Measurements from ENCODE around the gene MID1. TPM values are rescaled to one million over a fixed set of nuclear protein-coding genes. Genes with fewer than 3 reads are reported as not detected.

Gene MID1
- total RNA-seq, 4 donors from 2014 or later = 17.0 to 23.4 (median 19.0) TPM

DNA sequence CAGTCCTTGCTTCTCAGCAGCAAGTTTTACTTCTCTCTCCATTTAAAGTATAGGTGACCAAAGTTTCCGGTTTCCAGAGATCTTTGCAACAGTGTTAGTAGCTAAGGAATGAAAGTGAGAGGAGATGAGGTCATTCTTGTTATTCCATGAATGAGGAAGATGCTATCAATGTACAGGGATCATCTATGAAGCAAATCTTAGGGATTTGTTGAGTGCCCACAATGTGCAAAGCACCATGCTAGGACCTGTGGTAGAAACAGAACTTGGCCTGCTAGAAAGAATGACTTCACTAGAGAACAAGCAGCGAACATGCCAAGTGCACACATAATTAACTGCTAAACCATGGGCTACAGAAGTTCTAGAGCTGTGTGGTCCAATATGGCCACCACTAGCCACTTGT lies 112.5 kb downstream of the MID1 start:
- H3K9me3 ChIP-seq = no peaks in the 10 kb centered on the region
- no peak overlapping the region for H3K27ac ChIP-seq
- no peaks in the 10 kb centered on the region for H3K36me3 ChIP-seq
- no peak overlapping the region for H3K4me3 ChIP-seq
- no peaks in the 10 kb centered on the region for H3K27me3 ChIP-seq
- TF ChIP-seq POLR2AphosphoS5 (IDR thresholded peaks at IDR 0.05) = no peak
- TF ChIP-seq POLR2A (IDR thresholded peaks at IDR 0.05) = no peak
- no peak for TF ChIP-seq EP300 (IDR thresholded peaks at IDR 0.05)
- TF ChIP-seq, protein P1, sequence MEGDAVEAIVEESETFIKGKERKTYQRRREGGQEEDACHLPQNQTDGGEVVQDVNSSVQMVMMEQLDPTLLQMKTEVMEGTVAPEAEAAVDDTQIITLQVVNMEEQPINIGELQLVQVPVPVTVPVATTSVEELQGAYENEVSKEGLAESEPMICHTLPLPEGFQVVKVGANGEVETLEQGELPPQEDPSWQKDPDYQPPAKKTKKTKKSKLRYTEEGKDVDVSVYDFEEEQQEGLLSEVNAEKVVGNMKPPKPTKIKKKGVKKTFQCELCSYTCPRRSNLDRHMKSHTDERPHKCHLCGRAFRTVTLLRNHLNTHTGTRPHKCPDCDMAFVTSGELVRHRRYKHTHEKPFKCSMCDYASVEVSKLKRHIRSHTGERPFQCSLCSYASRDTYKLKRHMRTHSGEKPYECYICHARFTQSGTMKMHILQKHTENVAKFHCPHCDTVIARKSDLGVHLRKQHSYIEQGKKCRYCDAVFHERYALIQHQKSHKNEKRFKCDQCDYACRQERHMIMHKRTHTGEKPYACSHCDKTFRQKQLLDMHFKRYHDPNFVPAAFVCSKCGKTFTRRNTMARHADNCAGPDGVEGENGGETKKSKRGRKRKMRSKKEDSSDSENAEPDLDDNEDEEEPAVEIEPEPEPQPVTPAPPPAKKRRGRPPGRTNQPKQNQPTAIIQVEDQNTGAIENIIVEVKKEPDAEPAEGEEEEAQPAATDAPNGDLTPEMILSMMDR (IDR thresholded peaks at IDR 0.05) = no peak
- peaks cover 0 to 20% (median 3%) of the 10 kb centered on the region in 3 donors for H3K4me1 ChIP-seq
- WGBS, 2 donors (ENCODE audit: low coverage in 1 of 2) = 57 to 75% methylated on average over 2 of the region's 2 CpGs
- ATAC-seq = no peak

DNA sequence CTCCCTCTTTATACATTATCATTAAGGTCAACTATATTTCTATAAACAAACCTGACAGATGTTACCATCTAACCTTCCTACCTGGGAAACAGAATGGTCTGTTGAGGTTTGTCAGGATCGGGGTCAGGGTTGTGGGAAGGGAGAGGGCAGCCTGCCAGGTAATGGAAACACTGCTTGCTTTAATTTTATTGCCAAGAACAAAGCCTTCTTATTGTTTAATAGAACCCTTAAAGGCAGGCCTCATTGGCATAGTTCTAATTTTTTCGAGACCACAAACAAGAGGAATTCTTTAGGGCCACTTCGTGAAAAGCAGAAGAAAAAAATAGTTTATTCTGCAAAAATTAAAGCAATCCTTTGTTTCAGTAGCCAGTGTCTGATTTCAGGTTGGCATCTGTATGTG lies 113.2 kb downstream of the MID1 start:
- H3K4me1 ChIP-seq = peaks cover 0 to 27% (median 3%) of the 10 kb centered on the region in 3 donors
- H3K4me3 ChIP-seq = no peak overlapping the region
- no peaks in the 10 kb centered on the region for H3K9me3 ChIP-seq
- H3K36me3 ChIP-seq = no peaks in the 10 kb centered on the region
- TF ChIP-seq, protein P1 (IDR thresholded peaks at IDR 0.05) = no peak
- no peak for TF ChIP-seq POLR2AphosphoS5 (IDR thresholded peaks at IDR 0.05)
- no peak for TF ChIP-seq EP300 (IDR thresholded peaks at IDR 0.05)
- TF ChIP-seq POLR2A (IDR thresholded peaks at IDR 0.05) = no peak
- no peak for ATAC-seq
- no peak overlapping the region for H3K27ac ChIP-seq
- no peaks in the 10 kb centered on the region for H3K27me3 ChIP-seq
- WGBS, 2 donors (ENCODE audit: low coverage in 1 of 2) = 28 to 43% methylated on average over 2 to 3 of the region's 3 CpGs

DNA sequence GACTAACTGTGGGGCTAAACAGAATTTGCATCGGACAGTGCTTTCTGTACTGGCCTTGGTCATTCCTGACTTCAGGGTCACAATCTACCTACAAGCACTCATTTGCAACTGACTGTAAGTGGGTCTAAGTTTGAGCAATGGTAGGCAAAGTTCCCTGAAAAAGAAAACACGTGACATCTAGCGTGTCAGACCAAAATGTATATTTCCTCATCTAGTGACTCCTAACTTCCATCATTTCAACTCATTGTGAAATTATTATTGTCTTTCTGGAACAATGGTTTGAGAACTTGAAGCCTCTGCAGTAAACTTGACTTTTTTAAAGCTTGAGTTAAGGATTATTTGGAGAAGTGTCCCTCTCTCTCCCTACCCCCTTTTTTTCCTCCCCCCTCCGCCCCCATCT lies 113.6 kb downstream of the MID1 start:
- TF ChIP-seq, protein P1 (IDR thresholded peaks at IDR 0.05) = no peak
- no peak for TF ChIP-seq POLR2A (IDR thresholded peaks at IDR 0.05)
- TF ChIP-seq POLR2AphosphoS5 (IDR thresholded peaks at IDR 0.05) = no peak
- TF ChIP-seq EP300 (IDR thresholded peaks at IDR 0.05) = no peak
- no peaks in the 10 kb centered on the region for H3K27me3 ChIP-seq
- peaks cover 0 to 31% (median 3%) of the 10 kb centered on the region in 3 donors for H3K4me1 ChIP-seq
- H3K36me3 ChIP-seq = no peaks in the 10 kb centered on the region
- no peaks in the 10 kb centered on the region for H3K9me3 ChIP-seq
- ATAC-seq = no peak
- no peak overlapping the region for H3K27ac ChIP-seq
- whole genome bisulfite sequencing, 2 donors (ENCODE audit: low coverage in 1 of 2) = 60 to 82% methylated on average over 1 to 3 of the region's 4 CpGs
- H3K4me3 ChIP-seq = no peak overlapping the region

DNA sequence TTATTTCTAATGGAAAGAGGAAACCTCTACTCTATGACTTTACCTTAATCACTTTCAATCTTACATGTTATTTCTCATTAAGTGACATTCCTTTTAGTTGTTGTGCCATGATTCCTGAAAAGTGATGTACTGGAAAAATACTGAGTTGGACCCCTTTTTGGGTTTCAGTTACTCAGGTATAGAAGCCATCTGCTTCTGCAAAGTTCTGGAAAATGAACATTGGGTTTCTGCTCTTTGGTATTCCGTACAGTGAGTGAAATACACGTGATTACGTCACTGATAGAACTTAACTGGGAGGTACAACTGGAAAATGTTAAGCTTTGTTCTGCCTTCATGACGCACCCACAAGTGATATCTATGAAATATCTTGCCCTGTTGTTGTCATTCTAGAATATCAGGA lies 114.7 kb downstream of the MID1 start:
- no peak for ATAC-seq
- Histone ChIP-seq H3K9me3 (no peaks in the 10 kb centered on the region), H3K27ac (no peak overlapping the region), H3K4me1 (peaks cover 0 to 37% (median 3%) of the 10 kb centered on the region in 3 donors), H3K4me3 (no peak overlapping the region), H3K27me3 (no peaks in the 10 kb centered on the region), H3K36me3 (no peaks in the 10 kb centered on the region)
- 81 to 83% methylated on average over 2 to 4 of the region's 4 CpGs for WGBS, 2 donors (ENCODE audit: low coverage in 1 of 2)
- no peak for TF ChIP-seq POLR2AphosphoS5 (IDR thresholded peaks at IDR 0.05)
- TF ChIP-seq EP300 (IDR thresholded peaks at IDR 0.05) = no peak
- TF ChIP-seq, protein P1 (IDR thresholded peaks at IDR 0.05) = no peak
- TF ChIP-seq POLR2A (IDR thresholded peaks at IDR 0.05) = no peak

DNA sequence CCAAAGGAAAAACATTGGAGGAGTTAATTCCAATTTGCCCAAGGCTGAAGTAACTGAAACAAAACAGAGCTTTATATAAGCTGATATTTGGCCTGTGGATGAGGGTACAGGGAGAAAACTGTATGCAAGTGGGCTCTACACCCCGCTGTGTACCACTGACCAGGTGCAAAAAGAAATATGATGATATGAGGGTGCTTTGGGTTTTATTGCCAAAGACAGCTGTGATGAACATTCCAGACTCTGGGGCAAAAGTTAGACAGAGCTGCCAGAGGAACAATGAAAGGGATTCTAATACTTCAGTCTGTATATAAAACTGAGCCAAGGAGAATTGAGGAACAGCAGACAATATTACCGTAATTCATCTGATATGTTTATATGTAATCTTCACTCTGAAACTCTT lies 117.4 kb downstream of the MID1 start:
- Histone ChIP-seq H3K4me1 (peaks cover 0 to 35% (median 3%) of the 10 kb centered on the region in 3 donors), H3K27ac (no peak overlapping the region), H3K36me3 (no peaks in the 10 kb centered on the region), H3K27me3 (no peaks in the 10 kb centered on the region), H3K4me3 (no peak overlapping the region), H3K9me3 (no peaks in the 10 kb centered on the region)
- 17 to 52% methylated on average over 1 to 2 of the region's 2 CpGs for WGBS, 2 donors (ENCODE audit: low coverage in 1 of 2)
- TF ChIP-seq POLR2A (IDR thresholded peaks at IDR 0.05) = no peak
- ATAC-seq = no peak
